Neural progenitor cell (in vitro differentiated cells): Measurements from ENCODE around the gene WNT8B. TPM values are rescaled to one million over a fixed set of nuclear protein-coding genes. Genes with fewer than 3 reads are reported as not detected.

ENCODE experiments used
- DNase-seq: peaks from one replicate; pipeline ENCODE4 v3.0.0-alpha.2; 2016; ENCODE audit warnings: low spot score
- H2AFZ ChIP-seq: fragments of 200-600 bp; sonication (generic); replicated peaks from 2 replicates; pipeline ENCODE4 v1.6.1; 2016; ENCODE audit warnings: antibody characterized with exemption
- H3F3A ChIP-seq: fragments of 200-600 bp; sonication (generic); 2 replicates; pipeline ENCODE4 v1.6.1; 2016; ENCODE audit warnings: antibody characterized with exemption, low read depth
- H3K27ac ChIP-seq: fragments of 200-600 bp; sonication (generic); 2 replicates; pipeline ENCODE4 v1.5.1; 2016; ENCODE audit warnings: mild to moderate bottlenecking
- H3K27me3 ChIP-seq: fragments of 200-600 bp; sonication (generic); 2 replicates; pipeline ENCODE4 v1.6.1; 2016; ENCODE audit warnings: mild to moderate bottlenecking, moderate library complexity
- H3K36me3 ChIP-seq: fragments of 200-600 bp; sonication (generic); 2 replicates; pipeline ENCODE4 v1.5.1; 2016
- H3K4me1 ChIP-seq: fragments of 200-600 bp; sonication (generic); 2 replicates; pipeline ENCODE4 v1.6.1; 2016; ENCODE audit warnings: mixed run types
- H3K4me2 ChIP-seq: fragments of 200-600 bp; sonication (generic); 2 replicates; pipeline ENCODE4 v1.6.1; 2016
- H3K4me3 ChIP-seq: fragments of 200-600 bp; sonication (generic); 2 replicates; pipeline ENCODE4 v1.5.1; 2016
- H3K79me2 ChIP-seq: fragments of 200-600 bp; sonication (generic); 2 replicates; pipeline ENCODE4 v1.6.1; 2016; ENCODE audit warnings: low read depth
- H3K9ac ChIP-seq: fragments of 200-600 bp; sonication (generic); 2 replicates; pipeline ENCODE4 v1.6.1; 2016
- H3K9me3 ChIP-seq: fragments of 200-600 bp; sonication (generic); 2 replicates; pipeline ENCODE4 v1.5.1; 2016; ENCODE audit warnings: low read depth
- H4K20me1 ChIP-seq: fragments of 200-600 bp; sonication (generic); 2 replicates; pipeline ENCODE4 v1.6.1; 2016; ENCODE audit warnings: low read depth
- H3K27ac Mint-ChIP-seq: 3 replicates; pipeline ENCODE4 v1.8.0; 2021; ENCODE audit warnings: mixed read lengths
- H3K27me3 Mint-ChIP-seq: 2 replicates; pipeline ENCODE4 v1.8.0; 2022; ENCODE audit warnings: low read depth, mild to moderate bottlenecking, inconsistent platforms, moderate library complexity, mixed read lengths; ENCODE audit not compliant: insufficient read depth
- H3K36me3 Mint-ChIP-seq: 3 replicates; pipeline ENCODE4 v1.8.0; 2021; ENCODE audit warnings: mixed read lengths
- H3K4me1 Mint-ChIP-seq: 3 replicates; pipeline ENCODE4 v1.8.0; 2021; ENCODE audit warnings: mixed read lengths
- H3K4me3 Mint-ChIP-seq: 3 replicates; pipeline ENCODE4 v1.8.0; 2021; ENCODE audit warnings: mild to moderate bottlenecking, moderate library complexity, mixed read lengths
- H3K9me3 Mint-ChIP-seq: 3 replicates; pipeline ENCODE4 v1.8.0; 2020; ENCODE audit warnings: mixed read lengths
- EZH2 ChIP-seq: fragments of 200-600 bp; sonication (generic); IDR thresholded peaks from 2 replicates; pipeline ENCODE4 v1.6.1; 2017; ENCODE audit warnings: antibody characterized with exemption, mild to moderate bottlenecking, moderate library complexity
- EZH2phosphoT487 ChIP-seq: fragments of 200-600 bp; sonication (generic); IDR thresholded peaks from 2 replicates; pipeline ENCODE4 v1.6.1; 2017; ENCODE audit warnings: antibody characterized with exemption
- total RNA-seq: library from RNA; depleted of rRNA; stranded (reverse); fragments of >200 nt; gene quantifications from 2 replicates; pipeline ENCODE4 v1.2.3, GENCODE V29; 2015; ENCODE audit warnings: low replicate concordance
- TF ChIP-seq, protein P1 (sequence below): fragments of 200-600 bp; sonication (generic); IDR thresholded peaks from 2 replicates; pipeline ENCODE4 v1.5.1; 2017; ENCODE audit warnings: antibody characterized with exemption, mild to moderate bottlenecking

The WNT8B gene
- total RNA-seq, 1 donor from 2014 or later, result 5.8 TPM

DNA sequence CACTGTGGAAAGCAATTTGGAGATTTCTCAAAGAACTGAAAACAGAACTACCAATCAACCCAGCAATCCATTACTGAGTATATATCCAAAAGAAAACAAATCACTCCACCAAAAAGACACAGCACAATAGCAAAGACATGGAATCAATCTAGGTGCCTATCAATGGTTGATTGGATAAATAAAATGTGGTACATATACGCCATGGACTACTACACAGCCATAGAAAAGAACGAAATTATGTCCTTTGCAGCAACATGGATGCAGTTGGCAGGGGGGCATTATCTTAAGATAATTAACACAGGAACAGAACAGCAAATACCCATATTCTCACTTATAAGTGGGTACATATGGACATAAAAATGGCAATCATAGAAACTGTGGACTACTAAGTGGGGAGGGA, 35.4 kb upstream of the WNT8B start:
- no peaks in the 10 kb centered on the region for H3K4me1 Mint-ChIP-seq
- H3K79me2 ChIP-seq, result no peaks in the 10 kb centered on the region
- no peak for DNase-seq
- no peaks in the 10 kb centered on the region for H3K27me3 Mint-ChIP-seq
- no peak for TF ChIP-seq EZH2phosphoT487
- TF ChIP-seq EZH2, result no peak
- TF ChIP-seq, protein P1, sequence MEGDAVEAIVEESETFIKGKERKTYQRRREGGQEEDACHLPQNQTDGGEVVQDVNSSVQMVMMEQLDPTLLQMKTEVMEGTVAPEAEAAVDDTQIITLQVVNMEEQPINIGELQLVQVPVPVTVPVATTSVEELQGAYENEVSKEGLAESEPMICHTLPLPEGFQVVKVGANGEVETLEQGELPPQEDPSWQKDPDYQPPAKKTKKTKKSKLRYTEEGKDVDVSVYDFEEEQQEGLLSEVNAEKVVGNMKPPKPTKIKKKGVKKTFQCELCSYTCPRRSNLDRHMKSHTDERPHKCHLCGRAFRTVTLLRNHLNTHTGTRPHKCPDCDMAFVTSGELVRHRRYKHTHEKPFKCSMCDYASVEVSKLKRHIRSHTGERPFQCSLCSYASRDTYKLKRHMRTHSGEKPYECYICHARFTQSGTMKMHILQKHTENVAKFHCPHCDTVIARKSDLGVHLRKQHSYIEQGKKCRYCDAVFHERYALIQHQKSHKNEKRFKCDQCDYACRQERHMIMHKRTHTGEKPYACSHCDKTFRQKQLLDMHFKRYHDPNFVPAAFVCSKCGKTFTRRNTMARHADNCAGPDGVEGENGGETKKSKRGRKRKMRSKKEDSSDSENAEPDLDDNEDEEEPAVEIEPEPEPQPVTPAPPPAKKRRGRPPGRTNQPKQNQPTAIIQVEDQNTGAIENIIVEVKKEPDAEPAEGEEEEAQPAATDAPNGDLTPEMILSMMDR, result no peak
- no peak overlapping the region for H3K9ac ChIP-seq
- H3K36me3 Mint-ChIP-seq, result no peaks in the 10 kb centered on the region
- no peak overlapping the region for H3K27ac Mint-ChIP-seq
- H3K4me2 ChIP-seq, result no peak overlapping the region
- H3F3A ChIP-seq, result peaks cover 3% of the 10 kb centered on the region
- no peaks in the 10 kb centered on the region for H3K9me3 ChIP-seq
- H3K4me1 ChIP-seq, result no peaks in the 10 kb centered on the region
- peaks cover 3% of the 10 kb centered on the region for H3K9me3 Mint-ChIP-seq
- no peak overlapping the region for H3K27ac ChIP-seq
- no peak overlapping the region for H2AFZ ChIP-seq
- H3K4me3 Mint-ChIP-seq, result no peak overlapping the region
- H4K20me1 ChIP-seq, result no peaks in the 10 kb centered on the region
- no peaks in the 10 kb centered on the region for H3K36me3 ChIP-seq
- H3K27me3 ChIP-seq, result no peaks in the 10 kb centered on the region
- H3K4me3 ChIP-seq, result no peak overlapping the region

DNA sequence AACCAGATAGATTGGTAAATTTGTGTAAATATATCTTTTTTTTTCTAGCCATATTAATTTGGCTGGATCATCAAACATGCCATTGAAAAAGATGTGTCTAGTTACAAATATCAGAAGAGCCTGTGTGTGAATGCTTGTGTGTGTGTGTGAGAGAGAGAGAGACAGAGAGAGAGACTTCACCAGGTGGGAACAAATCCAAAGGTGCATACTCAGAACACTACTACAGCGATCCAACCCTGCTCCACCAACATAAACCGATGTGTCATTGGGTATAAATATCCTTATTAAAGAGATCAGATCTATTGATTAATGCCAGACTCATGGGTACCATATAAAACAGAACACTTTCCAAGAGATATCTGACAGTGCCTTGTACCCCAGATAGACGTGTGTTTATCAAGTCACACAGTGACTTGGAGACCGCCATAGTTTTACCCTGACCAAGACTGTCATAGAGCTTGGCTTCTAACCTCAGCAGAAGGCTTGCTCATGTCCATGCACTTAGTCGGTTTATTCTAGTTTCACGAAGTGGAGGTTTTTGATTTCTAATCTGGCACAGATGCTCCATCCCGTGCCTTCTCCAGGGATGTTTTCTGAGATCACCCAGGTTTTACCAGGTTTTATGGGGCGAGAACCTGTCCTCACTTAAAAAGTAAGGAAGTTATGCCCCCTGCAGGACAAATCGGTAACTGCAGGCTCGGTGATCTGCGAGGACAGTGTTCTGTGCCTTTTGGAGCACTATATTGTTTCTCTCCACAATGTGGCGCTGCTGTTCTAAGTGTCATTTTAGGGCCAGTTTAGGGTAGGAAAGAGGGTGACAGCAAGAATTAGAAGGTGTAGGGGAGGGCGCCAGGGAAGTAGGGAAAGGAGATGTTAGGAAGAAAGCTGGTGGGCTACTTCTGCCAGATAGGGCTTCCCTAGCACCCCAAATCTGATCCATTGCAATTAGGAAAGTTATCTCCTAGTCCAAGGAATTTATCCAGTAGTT, 29.3 kb upstream of the WNT8B start:
- no peak overlapping the region for H3K27ac ChIP-seq
- no peak overlapping the region for H3K4me3 ChIP-seq
- peaks cover 36% of the 10 kb centered on the region for H3K27me3 ChIP-seq
- H3K4me2 ChIP-seq, result no peak overlapping the region
- peaks cover 11% of the 10 kb centered on the region for H3K4me1 ChIP-seq
- H3K79me2 ChIP-seq, result no peaks in the 10 kb centered on the region
- Mint-ChIP-seq H3K36me3 (no peaks in the 10 kb centered on the region), H3K9me3 (no peaks in the 10 kb centered on the region), H3K4me1 (peaks cover 20% of the 10 kb centered on the region), H3K27ac (peak overlapping the region; percentile 4), H3K4me3 (peak overlapping the region; percentile 5), H3K27me3 (peaks cover 3% of the 10 kb centered on the region)
- H4K20me1 ChIP-seq, result peaks cover 9% of the 10 kb centered on the region
- DNase-seq, result peak; percentile 96
- H3K9ac ChIP-seq, result no peak overlapping the region
- TF ChIP-seq, protein P1, result peak; percentile 100
- no peak for TF ChIP-seq EZH2phosphoT487
- H3F3A ChIP-seq, result peaks cover 11% of the 10 kb centered on the region
- H2AFZ ChIP-seq, result no peak overlapping the region
- H3K36me3 ChIP-seq, result no peaks in the 10 kb centered on the region
- no peaks in the 10 kb centered on the region for H3K9me3 ChIP-seq

DNA sequence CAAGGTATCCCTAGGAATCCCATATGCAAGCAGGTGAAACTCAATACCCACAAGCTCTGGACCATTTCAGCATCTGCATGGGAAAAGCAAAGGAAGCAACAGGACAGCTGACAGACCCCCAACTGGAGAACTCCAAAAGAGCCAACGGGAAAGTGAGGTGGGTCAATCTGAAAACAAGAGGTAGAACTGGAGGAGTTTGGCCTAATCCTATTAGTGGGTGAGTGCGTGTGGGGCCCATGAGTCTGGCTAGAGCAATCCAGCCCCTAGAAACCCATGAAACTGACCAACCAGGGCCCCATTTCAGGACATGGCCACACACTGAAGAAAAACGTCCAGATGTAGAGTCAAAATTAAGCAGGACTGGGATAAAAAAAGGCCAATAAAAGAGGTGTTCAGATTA, 26.6 kb upstream of the WNT8B start:
- H3K4me1 ChIP-seq, result peaks cover 11% of the 10 kb centered on the region
- no peak overlapping the region for H3K4me3 ChIP-seq
- Mint-ChIP-seq H3K9me3 (no peaks in the 10 kb centered on the region), H3K4me1 (peaks cover 20% of the 10 kb centered on the region), H3K4me3 (no peak overlapping the region), H3K36me3 (no peaks in the 10 kb centered on the region), H3K27me3 (peaks cover 6% of the 10 kb centered on the region), H3K27ac (no peak overlapping the region)
- no peaks in the 10 kb centered on the region for H3K9me3 ChIP-seq
- peaks cover 9% of the 10 kb centered on the region for H4K20me1 ChIP-seq
- H3K4me2 ChIP-seq, result peak overlapping the region; percentile 57
- H2AFZ ChIP-seq, result no peak overlapping the region
- H3K36me3 ChIP-seq, result no peaks in the 10 kb centered on the region
- TF ChIP-seq EZH2phosphoT487, result no peak
- TF ChIP-seq EZH2, result no peak
- peaks cover 56% of the 10 kb centered on the region for H3K27me3 ChIP-seq
- peaks cover 8% of the 10 kb centered on the region for H3F3A ChIP-seq
- no peak overlapping the region for H3K9ac ChIP-seq
- no peak overlapping the region for H3K27ac ChIP-seq
- peak; percentile 80 for DNase-seq
- no peaks in the 10 kb centered on the region for H3K79me2 ChIP-seq
